HepG2 (cell line): ENCODE measurements around the gene ZNF615. TPM values are rescaled to one million over a fixed set of nuclear protein-coding genes. Genes with fewer than 3 reads are reported as not detected.

ENCODE experiments used
- AHR ChIP-seq: IDR thresholded peaks from 2 replicates; pipeline ENCODE4 v1.6.1; 2018; ENCODE audit warnings: missing genetic modification reagents, missing compliant biosample characterization
- HOXA3 ChIP-seq: sonication (generic); formaldehyde crosslinking; IDR thresholded peaks from 2 replicates; pipeline ENCODE4 v1.5.0; 2020; ENCODE audit warnings: missing genetic modification reagents
- MBNL3 ChIP-seq: fragments of 250-450 bp; sonication (Bioruptor Pico); conservative IDR thresholded peaks from 2 replicates; pipeline ENCODE4 v1.8.0; 2022; ENCODE audit warnings: mild to moderate bottlenecking, inconsistent platforms
- NFE2 ChIP-seq: sonication (generic); formaldehyde crosslinking; IDR thresholded peaks from 2 replicates; pipeline ENCODE4 v1.4.0; 2020; ENCODE audit warnings: missing genetic modification reagents
- RFXAP ChIP-seq: sonication (generic); formaldehyde crosslinking; IDR thresholded peaks from 2 replicates; pipeline ENCODE4 v1.4.0; 2020; ENCODE audit warnings: missing genetic modification reagents, borderline replicate concordance
- SIN3A ChIP-seq: IDR thresholded peaks from 2 replicates; pipeline ENCODE4 v1.6.1; 2011; ENCODE audit warnings: low read depth, mild to moderate bottlenecking, control low read depth, low read length, borderline replicate concordance
- SRSF1 ChIP-seq: fragments of 200-400 bp; formaldehyde crosslinking; optimal IDR thresholded peaks from 2 replicates; pipeline ENCODE3; 2017; ENCODE audit warnings: mild to moderate bottlenecking, low read depth, low read length, moderate library complexity
- TBP ChIP-seq: sonication (generic); formaldehyde crosslinking; IDR thresholded peaks from 2 replicates; pipeline ENCODE4 v1.5.0; 2020; ENCODE audit warnings: missing genetic modification reagents
- polyA plus RNA-seq, 8 experiments: library from polyadenylated mRNA; depleted of rRNA in 3 of 8; stranded (reverse) in 7 of 8; unstranded in 1 of 8; fragments of >200 nt; fragmentation: Illumina TruSeq in 4 of 8; extraction: Trizol in 4 of 8; gene quantifications; 2 replicates each; pipeline versions ENCODE4 v1.2.1 to v1.2.3, GENCODE V29; 2011 to 2016; ENCODE audit warnings: low read depth in 4 of 8, missing spikeins in 1 of 8, mixed read lengths in 1 of 8; ENCODE audit not compliant: insufficient read depth in 1 of 8
- total RNA-seq, 5 experiments: library from RNA; depleted of rRNA; stranded (reverse); fragments of >200 nt; fragmentation: Illumina TruSeq; extraction: Trizol; gene quantifications; 2 replicates each; pipeline ENCODE4 v1.2.3, GENCODE V29; 2016; ENCODE audit warnings: low read depth in 1 of 5
- TF ChIP-seq, protein P1 (sequence below): sonication (generic); formaldehyde crosslinking; IDR thresholded peaks from 2 replicates; pipeline ENCODE4 v1.4.0; 2020; ENCODE audit warnings: missing genetic modification reagents, borderline replicate concordance
- TF ChIP-seq, protein P2 (sequence below), 2 experiments: fragments of 450-650 bp in 1 of 2; sonication (generic) in 1 of 2; formaldehyde crosslinking; IDR thresholded peaks; 2 replicates each; pipeline versions ENCODE4 v1.5.0 to v1.8.0; 2020 to 2022; ENCODE audit warnings: mild to moderate bottlenecking in 1 of 2, missing genetic modification reagents in 1 of 2
- TF ChIP-seq, protein P3 (sequence below): sonication (generic); formaldehyde crosslinking; IDR thresholded peaks from 2 replicates; pipeline ENCODE4 v1.4.0; 2020; ENCODE audit warnings: missing genetic modification reagents
- TF ChIP-seq, protein P4 (sequence below): sonication (generic); formaldehyde crosslinking; IDR thresholded peaks from 2 replicates; pipeline ENCODE4 v1.4.0; 2020; ENCODE audit warnings: missing genetic modification reagents
- TF ChIP-seq, protein P5 (sequence below): sonication (generic); formaldehyde crosslinking; IDR thresholded peaks from 2 replicates; pipeline ENCODE4 v1.5.1; 2020; ENCODE audit warnings: missing genetic modification reagents, mild to moderate bottlenecking, borderline replicate concordance
- TF ChIP-seq, protein P6 (sequence below): sonication (generic); formaldehyde crosslinking; IDR thresholded peaks from 2 replicates; pipeline ENCODE4 v1.9.0; 2021; ENCODE audit warnings: missing genetic modification reagents, borderline replicate concordance

Gene ZNF615
- total and polyA plus RNA-seq, 2 of the 13 experiments (the other 11 are each of a cell fraction or from before 2014, with no cell fraction given) = 5.2 to 7.8 TPM

GRCh38 chr19:52007806-52008557 lies at the start of gene ZNF615 (continued):
- TF ChIP-seq, protein P1, sequence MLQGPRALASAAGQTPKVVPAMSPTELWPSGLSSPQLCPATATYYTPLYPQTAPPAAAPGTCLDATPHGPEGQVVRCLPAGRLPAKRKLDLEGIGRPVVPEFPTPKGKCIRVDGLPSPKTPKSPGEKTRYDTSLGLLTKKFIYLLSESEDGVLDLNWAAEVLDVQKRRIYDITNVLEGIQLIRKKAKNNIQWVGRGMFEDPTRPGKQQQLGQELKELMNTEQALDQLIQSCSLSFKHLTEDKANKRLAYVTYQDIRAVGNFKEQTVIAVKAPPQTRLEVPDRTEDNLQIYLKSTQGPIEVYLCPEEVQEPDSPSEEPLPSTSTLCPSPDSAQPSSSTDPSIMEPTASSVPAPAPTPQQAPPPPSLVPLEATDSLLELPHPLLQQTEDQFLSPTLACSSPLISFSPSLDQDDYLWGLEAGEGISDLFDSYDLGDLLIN (CRISPR knock-in tag) = 0 out of 2 replicates have a peak, but pooled peaks have one; percentile 54
- TF ChIP-seq RFXAP (CRISPR knock-in tag) (no peak), AHR (CRISPR knock-in tag) (no peak), SRSF1 (no peak), HOXA3 (CRISPR knock-in tag) (peak; percentile 90), NFE2 (CRISPR knock-in tag) (no peak), TBP (CRISPR knock-in tag) (no peak), MBNL3 (CRISPR knock-in tag) (no peak), SIN3A (peak; percentile 54; the same call in 1 of the 2 replicates)
- TF ChIP-seq, protein P2, sequence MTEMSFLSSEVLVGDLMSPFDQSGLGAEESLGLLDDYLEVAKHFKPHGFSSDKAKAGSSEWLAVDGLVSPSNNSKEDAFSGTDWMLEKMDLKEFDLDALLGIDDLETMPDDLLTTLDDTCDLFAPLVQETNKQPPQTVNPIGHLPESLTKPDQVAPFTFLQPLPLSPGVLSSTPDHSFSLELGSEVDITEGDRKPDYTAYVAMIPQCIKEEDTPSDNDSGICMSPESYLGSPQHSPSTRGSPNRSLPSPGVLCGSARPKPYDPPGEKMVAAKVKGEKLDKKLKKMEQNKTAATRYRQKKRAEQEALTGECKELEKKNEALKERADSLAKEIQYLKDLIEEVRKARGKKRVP (CRISPR knock-in tag; IDR thresholded peaks at IDR 0.05) = 0 out of 4 replicates have a peak, but pooled peaks of 1 of the 2 experiments have one; percentile 51
- TF ChIP-seq, protein P3, sequence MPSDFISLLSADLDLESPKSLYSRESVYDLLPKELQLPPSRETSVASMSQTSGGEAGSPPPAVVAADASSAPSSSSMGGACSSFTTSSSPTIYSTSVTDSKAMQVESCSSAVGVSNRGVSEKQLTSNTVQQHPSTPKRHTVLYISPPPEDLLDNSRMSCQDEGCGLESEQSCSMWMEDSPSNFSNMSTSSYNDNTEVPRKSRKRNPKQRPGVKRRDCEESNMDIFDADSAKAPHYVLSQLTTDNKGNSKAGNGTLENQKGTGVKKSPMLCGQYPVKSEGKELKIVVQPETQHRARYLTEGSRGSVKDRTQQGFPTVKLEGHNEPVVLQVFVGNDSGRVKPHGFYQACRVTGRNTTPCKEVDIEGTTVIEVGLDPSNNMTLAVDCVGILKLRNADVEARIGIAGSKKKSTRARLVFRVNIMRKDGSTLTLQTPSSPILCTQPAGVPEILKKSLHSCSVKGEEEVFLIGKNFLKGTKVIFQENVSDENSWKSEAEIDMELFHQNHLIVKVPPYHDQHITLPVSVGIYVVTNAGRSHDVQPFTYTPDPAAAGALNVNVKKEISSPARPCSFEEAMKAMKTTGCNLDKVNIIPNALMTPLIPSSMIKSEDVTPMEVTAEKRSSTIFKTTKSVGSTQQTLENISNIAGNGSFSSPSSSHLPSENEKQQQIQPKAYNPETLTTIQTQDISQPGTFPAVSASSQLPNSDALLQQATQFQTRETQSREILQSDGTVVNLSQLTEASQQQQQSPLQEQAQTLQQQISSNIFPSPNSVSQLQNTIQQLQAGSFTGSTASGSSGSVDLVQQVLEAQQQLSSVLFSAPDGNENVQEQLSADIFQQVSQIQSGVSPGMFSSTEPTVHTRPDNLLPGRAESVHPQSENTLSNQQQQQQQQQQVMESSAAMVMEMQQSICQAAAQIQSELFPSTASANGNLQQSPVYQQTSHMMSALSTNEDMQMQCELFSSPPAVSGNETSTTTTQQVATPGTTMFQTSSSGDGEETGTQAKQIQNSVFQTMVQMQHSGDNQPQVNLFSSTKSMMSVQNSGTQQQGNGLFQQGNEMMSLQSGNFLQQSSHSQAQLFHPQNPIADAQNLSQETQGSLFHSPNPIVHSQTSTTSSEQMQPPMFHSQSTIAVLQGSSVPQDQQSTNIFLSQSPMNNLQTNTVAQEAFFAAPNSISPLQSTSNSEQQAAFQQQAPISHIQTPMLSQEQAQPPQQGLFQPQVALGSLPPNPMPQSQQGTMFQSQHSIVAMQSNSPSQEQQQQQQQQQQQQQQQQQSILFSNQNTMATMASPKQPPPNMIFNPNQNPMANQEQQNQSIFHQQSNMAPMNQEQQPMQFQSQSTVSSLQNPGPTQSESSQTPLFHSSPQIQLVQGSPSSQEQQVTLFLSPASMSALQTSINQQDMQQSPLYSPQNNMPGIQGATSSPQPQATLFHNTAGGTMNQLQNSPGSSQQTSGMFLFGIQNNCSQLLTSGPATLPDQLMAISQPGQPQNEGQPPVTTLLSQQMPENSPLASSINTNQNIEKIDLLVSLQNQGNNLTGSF (CRISPR knock-in tag) = no peak
- TF ChIP-seq, protein P4, sequence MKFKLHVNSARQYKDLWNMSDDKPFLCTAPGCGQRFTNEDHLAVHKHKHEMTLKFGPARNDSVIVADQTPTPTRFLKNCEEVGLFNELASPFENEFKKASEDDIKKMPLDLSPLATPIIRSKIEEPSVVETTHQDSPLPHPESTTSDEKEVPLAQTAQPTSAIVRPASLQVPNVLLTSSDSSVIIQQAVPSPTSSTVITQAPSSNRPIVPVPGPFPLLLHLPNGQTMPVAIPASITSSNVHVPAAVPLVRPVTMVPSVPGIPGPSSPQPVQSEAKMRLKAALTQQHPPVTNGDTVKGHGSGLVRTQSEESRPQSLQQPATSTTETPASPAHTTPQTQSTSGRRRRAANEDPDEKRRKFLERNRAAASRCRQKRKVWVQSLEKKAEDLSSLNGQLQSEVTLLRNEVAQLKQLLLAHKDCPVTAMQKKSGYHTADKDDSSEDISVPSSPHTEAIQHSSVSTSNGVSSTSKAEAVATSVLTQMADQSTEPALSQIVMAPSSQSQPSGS (CRISPR knock-in tag) = peak; percentile 50; the same call in 1 of the 2 replicates
- TF ChIP-seq, protein P5, sequence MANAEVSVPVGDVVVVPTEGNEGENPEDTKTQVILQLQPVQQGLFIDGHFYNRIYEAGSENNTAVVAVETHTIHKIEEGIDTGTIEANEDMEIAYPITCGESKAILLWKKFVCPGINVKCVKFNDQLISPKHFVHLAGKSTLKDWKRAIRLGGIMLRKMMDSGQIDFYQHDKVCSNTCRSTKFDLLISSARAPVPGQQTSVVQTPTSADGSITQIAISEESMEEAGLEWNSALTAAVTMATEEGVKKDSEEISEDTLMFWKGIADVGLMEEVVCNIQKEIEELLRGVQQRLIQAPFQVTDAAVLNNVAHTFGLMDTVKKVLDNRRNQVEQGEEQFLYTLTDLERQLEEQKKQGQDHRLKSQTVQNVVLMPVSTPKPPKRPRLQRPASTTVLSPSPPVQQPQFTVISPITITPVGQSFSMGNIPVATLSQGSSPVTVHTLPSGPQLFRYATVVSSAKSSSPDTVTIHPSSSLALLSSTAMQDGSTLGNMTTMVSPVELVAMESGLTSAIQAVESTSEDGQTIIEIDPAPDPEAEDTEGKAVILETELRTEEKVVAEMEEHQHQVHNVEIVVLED (CRISPR knock-in tag) = peak; percentile 82; the same call in 1 of the 2 replicates
- TF ChIP-seq, protein P6, sequence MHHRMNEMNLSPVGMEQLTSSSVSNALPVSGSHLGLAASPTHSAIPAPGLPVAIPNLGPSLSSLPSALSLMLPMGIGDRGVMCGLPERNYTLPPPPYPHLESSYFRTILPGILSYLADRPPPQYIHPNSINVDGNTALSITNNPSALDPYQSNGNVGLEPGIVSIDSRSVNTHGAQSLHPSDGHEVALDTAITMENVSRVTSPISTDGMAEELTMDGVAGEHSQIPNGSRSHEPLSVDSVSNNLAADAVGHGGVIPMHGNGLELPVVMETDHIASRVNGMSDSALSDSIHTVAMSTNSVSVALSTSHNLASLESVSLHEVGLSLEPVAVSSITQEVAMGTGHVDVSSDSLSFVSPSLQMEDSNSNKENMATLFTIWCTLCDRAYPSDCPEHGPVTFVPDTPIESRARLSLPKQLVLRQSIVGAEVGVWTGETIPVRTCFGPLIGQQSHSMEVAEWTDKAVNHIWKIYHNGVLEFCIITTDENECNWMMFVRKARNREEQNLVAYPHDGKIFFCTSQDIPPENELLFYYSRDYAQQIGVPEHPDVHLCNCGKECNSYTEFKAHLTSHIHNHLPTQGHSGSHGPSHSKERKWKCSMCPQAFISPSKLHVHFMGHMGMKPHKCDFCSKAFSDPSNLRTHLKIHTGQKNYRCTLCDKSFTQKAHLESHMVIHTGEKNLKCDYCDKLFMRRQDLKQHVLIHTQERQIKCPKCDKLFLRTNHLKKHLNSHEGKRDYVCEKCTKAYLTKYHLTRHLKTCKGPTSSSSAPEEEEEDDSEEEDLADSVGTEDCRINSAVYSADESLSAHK (CRISPR knock-in tag) = no peak
